Stimulated activated CD4-positive, alpha-beta T cell treated with anti-CD3 and anti-CD28 coated beads, Interleukin-4, amount 100 ng/mL, for 48 hours (primary cell): Measurements from ENCODE around the gene ZMYM1.
"Not testable (repeated sequence)": the region's sequence is repeated elsewhere in the genome, so short reads cannot be mapped to it uniquely, and the experiment has no call there.

Experiments
- DNase-seq, 2 donors: peaks; one replicate each; pipeline ENCODE4 v3.0.0-alpha.2; 2020; ENCODE audit warnings: low read depth in 2 of 2

The ZMYM1 gene

DNA sequence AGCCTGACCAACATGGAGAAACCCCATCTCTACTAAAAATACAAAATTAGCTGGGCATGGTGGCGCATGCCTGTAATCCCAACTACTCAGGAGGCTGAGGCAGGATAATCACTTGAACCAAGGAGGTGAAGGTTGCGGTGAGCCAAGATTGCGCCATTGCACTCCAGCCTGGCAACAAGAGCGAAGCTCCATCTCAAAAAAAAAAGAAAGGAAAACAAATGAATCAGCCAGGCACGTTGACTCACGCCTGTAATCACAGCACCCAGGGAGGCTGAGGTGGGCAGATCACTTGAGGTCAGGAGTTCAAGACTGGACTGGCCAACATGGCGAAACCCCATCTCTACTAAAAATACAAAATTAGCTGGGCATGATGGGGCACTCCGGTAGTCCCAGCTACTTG is 2.8 kb upstream of the ZMYM1 start:
- not testable (repeated sequence) for DNase-seq

DNA sequence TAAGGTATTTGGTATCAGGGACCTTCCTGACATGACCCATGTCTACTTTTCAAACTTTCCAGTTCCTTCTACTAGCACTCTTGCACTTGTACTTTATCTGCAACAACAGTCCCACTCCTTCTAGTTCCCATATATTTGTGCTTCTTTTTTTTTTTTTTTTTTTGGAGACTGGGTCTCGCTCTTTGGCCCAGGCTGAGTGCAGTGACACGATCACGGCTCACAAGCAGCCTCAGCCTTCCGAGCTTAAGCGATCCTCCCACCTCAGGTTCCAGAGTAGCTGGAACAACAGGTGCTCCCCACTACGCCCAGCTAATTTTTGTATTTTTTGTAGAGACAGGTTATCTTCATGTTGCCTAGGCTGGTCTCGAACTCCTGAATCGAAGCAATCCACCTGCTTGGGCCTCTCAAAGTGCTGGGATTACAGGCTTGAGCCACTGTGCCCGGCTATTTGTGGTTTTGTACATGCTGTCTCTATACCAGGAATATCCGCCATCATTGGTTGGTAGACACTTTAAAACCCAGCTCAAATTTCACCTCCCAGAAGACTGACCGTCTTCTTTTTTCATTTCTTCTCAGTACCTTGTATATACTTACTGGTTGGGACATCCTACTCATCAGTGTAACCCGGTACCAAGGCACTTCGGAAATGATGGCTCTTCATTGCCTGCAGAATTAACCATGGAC is 1.1 kb downstream of the ZMYM1 start:
- DNase-seq: no peak

DNA sequence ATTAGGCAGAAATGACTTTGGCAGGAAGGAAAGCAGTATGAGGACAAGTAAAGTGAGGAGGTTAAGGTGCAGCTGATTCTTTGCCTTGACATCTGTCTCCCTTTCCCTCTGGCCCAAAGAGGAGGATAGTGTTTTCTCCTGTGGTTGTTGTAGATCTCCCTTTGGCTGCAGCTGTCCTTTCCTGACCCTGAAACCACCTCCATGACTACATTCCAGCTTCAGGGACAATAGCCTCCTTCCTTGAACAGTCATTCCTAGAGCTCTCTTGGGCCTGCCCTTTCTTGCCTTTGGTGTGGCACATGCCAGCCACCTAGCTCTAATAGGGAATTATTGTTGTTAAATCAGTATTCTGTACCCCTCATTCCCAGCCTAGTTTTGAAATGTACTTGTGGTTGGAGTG is 6.2 kb downstream of the ZMYM1 start:
- DNase-seq: no peak

DNA sequence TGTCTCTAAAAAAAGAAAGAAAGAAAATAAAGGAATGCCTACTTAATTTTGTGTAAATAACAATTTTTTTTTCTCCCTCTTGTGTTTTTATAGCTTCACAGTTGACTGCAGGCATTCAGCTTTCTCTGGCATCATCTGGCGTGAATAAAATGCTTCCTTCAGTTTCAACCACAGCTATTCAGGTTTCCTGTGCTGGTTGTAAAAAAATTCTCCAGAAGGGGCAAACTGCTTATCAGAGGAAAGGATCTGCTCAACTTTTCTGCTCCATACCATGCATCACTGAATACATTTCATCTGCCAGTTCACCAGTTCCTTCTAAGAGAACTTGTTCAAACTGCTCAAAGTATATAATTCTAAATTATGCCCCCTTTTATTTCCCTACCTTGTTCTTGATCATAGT is 18.0 kb downstream of the ZMYM1 start:
- no peak for DNase-seq

DNA sequence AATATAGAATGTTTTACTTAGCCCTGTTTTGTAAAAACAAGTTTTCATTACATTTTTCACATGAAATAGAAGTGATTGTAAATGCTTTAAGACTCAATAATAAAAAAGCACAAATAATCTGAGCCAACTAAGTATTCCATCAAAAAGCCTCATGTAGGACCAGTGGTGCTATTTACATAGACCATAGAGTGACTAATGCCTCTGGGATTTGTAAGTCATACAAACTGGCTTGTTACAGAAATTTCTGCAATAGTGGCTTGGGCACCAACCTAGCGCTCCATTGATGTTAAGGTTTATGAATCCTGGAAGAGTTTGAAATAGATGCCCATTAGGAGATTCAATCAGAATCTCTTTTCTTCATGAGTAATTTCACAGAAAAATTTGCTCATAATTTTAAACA is 31.9 kb downstream of the ZMYM1 start:
- DNase-seq: no peak

DNA sequence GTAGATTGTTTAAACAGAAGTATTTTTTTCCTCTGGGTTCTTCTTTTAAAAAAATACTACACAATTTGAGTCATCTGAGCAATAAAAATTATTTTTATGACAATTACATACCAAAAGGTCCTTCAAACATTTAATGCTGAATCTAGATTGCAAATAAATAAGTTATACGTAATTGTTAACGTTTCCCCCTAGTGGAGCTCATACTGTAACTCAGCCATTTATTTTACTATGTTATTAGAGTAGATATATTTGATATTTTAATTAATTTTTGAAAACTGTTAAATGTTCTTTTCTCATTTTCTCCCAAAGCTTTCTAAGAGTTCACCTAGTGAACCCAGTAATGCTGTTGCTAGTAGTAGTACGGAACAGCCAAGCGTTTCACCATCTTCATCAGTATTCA is 33.5 kb downstream of the ZMYM1 start:
- DNase-seq: no peak

DNA sequence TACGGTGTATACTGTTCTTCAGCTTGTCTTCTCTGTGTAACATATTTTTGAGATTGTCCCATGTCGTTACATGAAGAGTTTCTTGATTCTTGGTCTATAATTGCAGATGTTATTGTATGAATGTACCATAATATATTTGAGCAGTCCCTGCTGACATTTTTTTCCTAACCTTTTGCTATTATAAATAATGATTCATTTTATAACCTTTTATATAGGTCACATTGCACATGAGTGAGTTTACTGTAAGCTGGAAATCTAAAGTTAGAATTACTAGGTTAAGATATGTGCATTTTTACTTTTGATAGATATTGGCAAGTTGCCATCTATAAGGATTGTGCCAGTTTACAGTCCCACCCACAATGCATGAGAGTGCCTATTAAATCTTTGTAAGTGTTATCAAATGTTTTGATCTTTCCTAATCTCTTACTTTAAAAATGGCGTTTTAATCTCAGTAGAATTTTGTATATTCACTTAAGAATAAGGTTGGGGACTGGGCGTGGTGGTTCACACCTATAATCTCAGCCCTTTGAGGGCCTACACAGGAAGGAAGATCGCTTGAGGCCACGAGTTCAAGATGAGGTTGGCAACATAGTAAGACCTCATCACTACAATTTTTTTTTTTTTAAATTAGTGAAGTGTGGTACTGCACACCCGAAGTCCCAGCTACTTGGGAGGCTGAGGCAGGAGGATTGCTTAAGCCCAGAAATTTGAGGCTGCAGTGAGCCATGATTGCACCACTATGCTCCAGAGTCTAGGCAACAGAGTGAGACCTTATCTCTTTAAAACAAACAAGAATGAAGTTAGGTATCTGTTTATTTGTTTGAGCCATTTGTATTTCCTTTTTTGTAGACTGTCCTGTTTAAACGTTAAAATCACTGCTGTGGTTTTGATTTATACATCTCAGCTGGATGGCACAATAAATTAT is 36.5 kb downstream of the ZMYM1 start:
- no peak for DNase-seq

DNA sequence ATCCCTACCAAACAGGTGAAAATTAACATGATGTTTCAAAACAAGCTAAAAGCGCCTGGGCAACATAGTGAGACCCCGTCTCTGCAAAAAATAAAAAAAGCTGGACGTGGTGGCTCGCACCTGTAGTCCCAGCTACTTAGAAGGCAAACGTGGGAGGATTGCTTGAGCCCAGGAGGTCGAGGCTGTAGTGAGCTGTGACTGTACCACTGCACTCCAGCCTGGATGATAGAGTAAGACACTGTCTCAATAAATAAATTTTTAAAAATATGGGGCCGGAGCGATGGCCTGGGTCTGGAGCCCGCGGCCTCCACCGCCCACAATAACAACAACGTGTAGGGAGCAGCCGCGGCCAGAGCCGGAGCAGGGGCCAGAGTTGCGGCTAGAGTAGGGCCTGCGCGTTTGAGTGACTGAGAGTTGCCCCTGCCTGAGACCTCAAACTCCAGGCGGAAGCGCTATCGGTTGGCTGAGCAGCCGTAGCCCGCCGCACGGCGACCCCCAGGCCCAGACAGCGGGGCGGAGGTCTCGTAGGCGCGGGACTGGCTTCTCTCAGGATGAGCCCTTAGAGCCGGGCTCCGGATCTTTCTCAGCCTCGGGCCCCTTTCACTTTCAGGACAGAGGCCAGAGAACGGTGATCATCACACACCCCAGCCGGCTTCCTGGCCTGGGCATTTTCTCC is 41.4 kb downstream of the ZMYM1 start:
- no peak for DNase-seq

DNA sequence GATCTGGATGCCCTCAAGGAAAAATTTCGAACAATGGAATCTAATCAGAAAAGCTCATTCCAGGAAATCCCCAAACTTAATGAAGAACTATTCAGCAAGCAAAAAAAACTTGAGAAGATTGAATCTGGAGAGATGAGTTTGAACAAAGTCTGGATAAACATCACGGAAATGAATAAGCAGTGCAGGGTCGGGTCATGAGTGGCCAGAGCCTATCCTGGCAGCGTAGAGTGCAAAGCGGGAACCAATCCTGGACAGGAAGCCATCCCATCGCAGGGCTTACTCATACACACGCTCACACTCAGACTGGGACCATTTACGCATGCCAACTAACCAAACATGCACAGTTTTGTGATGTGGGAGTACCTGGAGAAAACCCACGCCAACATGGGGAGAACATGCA is 43.1 kb downstream of the ZMYM1 start:
- DNase-seq: no peak

DNA sequence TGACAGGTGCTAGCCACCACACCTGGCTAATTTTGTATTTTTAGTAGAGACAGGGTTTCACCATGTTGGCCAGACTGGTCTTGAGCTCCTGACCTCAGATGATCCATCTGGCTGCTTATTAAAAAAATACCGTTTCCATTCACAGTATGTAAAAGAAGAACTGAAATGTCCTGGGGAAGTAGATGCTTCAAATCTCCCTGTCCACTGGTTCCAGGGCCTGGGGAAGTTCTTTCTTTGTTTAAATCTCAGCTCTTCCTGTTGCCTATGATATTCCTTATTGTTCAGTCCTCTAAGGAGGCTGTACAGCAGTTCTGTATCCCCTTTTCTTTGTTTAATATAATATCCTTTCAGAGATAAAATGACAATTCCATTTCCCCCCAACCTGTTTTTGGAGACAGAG is 47.4 kb downstream of the ZMYM1 start:
- DNase-seq: no peak

DNA sequence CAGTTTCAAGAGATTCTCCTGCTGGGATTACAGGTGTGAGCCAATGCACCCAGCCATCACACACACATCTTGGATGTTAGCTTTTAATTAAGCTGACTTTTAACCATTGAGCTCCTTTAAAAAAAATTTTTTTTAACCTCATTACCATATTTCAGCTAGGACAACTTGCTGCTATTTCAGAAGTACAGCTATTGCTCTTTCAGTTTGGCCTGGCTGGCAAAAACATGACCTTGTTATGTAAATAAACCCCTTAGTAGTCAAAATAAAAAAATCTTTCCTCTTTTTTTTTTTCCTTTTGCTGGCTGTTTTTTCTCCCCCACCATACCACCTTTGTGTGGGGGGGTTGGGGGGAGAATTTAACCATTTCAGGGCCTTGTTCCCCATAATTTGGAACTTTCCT is 49.9 kb downstream of the ZMYM1 start:
- no peak for DNase-seq

DNA sequence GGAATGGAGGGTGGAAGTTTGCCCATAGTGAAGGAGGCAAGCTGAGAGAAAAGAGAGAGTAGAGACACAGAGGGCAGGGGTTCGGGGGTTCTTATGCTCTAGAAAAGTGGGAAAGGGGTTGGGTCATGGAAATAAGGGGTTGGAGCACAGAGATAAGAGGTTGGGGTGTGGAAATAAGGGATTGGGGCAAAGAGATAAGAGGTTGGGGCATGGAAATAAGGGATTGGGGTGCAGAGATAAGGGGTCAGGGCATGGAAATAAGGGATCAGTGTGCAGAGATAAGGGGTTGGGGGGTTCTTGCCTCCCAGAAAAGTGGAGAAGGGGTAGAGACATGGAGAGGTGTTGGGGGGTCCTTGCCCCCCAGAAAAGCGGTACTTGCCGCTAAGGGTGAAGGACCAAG is 57.6 kb downstream of the ZMYM1 start:
- no peak for DNase-seq

DNA sequence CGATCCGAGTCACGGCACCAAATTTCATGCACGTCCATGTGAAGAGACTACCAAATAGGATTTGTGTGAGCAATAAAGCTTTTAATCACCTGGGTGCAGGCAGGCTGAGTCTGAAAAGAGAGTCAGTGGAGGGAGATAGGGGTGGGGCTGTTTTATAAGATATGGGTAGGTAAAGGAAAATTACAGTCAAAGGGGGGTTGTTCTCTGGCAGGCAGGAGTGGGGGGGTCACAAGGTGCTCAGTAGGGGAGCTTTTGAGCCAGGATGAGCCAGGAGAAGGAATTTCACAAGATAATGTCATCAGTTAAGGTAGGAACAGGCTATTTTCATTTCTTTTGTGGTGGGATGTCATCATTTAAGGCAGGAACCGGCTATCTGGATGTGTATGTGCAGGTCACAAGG is 58.4 kb downstream of the ZMYM1 start:
- DNase-seq: not testable (repeated sequence)

DNA sequence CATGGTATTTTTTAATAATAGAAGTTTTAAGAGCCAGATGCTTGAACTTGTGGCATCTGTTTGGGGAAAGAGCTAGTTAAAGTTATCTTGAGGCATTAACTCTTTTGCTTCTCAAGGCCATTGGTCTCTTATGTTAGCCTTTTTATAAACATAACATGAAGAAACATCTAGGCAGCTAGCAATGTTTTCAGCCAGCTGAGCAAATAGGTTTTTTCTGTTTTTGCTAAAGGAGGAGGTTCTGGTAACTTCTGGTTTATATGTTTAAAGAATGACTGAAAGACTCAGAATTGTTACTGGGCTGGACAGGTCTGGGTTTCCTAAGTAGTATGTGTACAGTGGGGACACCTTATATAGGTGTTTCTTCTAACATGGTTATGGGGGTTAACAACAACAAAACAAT is 63.1 kb downstream of the ZMYM1 start:
- DNase-seq: not testable (repeated sequence)

DNA sequence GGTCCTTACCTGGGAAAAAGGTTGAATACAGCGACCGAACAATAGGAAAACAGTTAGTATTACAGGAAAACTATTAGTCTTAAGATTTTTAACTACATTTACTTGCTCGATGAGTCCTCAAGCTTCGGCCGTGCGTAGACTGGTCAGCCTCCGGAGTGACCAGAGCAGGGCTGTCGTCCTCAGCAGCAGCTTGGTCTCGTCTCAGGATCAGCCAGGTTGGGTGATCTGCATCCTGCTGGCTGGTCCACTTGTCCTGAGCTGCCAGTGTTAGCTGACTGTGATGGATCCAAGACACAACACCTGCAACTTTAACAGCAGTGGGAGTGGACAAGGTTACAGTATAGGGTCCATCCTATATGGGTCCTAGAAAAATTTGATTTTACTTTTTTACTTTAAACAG is 63.5 kb downstream of the ZMYM1 start:
- not testable (repeated sequence) for DNase-seq

DNA sequence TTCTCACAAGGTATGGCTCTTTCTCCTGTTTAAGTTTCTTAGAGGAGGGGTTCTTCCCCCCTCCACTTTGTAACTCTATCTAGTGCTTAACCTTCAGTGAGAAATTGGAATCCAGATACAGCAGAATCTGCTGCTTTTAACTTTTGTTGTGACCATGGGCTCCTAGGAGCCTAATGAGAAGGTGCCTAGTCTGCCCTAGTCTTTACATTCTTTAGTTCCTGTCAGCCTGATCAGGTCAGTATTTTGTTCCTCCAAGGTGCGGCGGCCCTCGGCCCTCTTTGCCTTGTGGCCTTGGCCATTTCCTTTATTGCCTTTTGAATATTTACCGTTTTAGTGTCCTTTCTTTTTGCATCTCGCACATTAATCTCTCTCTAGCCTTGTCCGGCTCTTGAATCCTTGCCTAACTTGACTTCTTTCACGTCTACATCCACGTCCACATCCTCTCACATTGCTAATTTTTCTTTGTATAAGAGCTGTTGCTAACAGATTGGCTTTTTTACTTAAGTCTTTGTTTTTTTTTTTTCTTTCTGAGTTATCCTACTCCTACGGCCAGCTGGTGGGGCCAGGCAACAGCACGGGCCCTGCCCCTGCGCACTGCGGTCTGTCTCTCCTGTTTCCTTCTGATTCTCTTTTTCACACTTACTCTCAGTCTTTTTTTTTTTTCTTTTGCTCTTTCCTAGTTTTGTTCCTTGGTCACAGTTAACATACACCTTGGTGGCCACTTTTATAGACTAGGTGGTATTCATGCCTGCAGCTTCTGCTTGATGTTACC is 64.7 kb downstream of the ZMYM1 start:
- no peak for DNase-seq

DNA sequence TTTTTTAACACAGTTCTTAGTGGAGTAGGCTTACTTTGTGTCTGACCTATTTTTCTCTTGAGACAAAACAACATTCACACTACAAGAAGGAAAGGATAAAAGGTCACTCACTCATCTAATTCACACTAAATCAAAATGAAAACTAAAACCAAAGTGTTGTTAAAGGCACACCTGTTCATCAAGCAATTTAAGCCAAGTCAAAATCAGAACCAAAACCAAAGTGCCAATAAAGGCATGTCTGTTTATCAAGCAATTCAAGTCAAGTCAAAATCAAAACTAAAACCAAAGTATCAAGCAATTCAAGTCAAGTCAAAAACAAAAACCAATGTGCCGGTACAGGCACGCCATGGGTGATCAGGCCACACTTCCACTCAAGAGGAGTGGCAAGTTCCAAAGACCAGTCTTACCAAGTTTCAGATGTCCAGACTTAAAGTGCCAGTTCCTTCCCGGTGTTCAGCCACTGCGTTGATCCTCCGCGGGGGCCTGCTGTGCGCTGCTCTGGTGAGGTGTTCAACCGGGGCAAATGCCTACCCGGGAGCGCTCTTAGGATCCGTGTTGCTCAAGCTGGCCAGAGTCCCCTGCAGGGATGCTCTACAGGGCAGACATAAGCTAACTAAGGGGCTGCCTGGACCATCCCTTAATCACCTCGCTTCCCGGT is 66.8 kb downstream of the ZMYM1 start:
- not testable (repeated sequence) for DNase-seq

DNA sequence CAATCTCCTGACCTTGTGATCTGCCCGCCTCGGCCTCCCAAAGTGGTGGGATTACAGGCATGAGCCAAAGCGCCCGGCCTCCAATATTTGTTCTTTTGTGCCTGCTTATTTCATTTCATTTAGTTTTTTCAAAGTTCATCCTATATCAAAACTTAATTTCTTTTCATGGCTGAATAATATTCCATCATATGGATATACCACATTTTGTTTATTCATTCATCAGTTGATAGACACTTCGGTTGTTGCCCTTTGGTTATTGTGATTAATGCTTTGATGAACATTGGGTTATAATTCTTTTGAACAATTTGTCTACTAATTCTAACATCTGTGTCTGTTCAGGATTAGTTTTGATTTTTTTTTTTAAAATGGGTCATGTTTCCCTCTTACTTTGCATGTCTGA is 72.0 kb downstream of the ZMYM1 start:
- no peak for DNase-seq

DNA sequence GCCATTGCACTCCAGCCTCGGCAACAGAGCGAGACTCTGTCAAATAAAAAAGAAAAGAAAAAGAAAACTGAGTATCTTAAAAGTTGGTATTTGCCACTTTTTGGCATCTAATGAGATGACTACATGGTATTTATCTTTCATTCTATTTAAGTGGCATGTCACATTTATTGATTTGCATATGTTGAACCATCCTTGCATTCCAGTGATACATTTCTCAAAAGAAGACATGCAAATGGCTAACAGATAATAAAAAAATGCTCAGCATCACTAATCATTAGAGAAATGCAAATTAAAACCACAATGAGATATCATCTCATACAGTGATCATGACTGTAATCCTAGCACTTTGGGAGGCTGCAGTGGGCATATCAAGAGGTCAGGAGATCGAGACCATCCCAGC is 85.7 kb downstream of the ZMYM1 start:
- no peak for DNase-seq
